Tibial artery (tissue), 4 donors: ENCODE results near the gene CRYL1.

ENCODE experiments used
- DNase-seq, 2 donors: peaks; one replicate each; pipeline ENCODE4 v3.0.0-alpha.2; 2019
- H3K27ac ChIP-seq, 2 donors: fragments of 200-600 bp; sonication (generic) in 1 of 2; 1 replicate in 1 of 2; 2 replicates in 1 of 2; pipeline ENCODE4 v1.5.1; 2018 to 2019; ENCODE audit warnings: mild to moderate bottlenecking in 1 of 2
- H3K27me3 ChIP-seq, 2 donors: fragments of 200-600 bp; sonication (generic) in 1 of 2; one replicate each; pipeline versions ENCODE4 v1.5.1 to v1.6.0; 2016 to 2019
- H3K36me3 ChIP-seq, 3 donors: fragments of 200-600 bp; sonication (generic) in 2 of 3; one replicate each; pipeline ENCODE4 v1.5.1; 2016 to 2019; ENCODE audit warnings: mild to moderate bottlenecking in 2 of 3
- H3K4me1 ChIP-seq, 4 donors: fragments of 200-600 bp; sonication (generic) in 2 of 4; 1 replicate in 3 of 4; 2 replicates in 1 of 4; pipeline ENCODE4 v1.5.1; 2016 to 2019
- H3K4me3 ChIP-seq, 2 donors: fragments of 200-600 bp; sonication (generic) in 1 of 2; 1 replicate in 1 of 2; 2 replicates in 1 of 2; pipeline ENCODE4 v1.5.1; 2018 to 2019; ENCODE audit warnings: mild to moderate bottlenecking in 2 of 2
- H3K9me3 ChIP-seq, 3 donors: fragments of 200-600 bp; sonication (generic) in 1 of 3; one replicate each; pipeline ENCODE4 v1.5.1; 2016 to 2019
- intact Hi-C: fragments of 100-400 bp; cut with DNase I; formaldehyde crosslinking; loops from one replicate; pipeline ENCODE4 v1.15.0; 2023; ENCODE audit warnings: low total_unique reads
- TF ChIP-seq, protein P1 (sequence below), 2 experiments: fragments of 200-600 bp in 1 of 2; fragments of 450-650 bp in 1 of 2; IDR thresholded peaks; one replicate each; pipeline ENCODE4 v1.5.1; 2017 to 2019; ENCODE audit warnings: antibody characterized with exemption in 2 of 2, mild to moderate bottlenecking in 1 of 2, moderate library complexity in 1 of 2

Gene CRYL1

DNA sequence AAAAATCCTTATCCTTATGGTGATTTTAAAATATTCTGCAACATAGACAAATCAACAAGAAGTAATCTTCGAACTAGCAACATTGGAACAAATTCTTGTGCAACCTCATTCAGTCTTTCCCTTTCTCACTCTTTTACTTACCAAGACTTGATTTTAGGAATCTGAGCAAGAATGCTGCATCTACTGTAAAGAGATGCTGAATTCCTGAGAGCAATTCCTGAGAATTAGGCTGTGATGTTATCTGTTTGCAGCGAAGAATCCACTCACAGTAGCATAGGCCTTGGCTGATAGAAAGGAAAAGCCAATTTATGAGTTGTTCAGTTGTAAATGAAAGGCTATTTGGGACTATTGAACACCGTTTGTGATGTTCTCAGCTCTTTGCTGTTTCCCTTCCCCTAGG lies 144.3 kb downstream of the CRYL1 start:
- intact Hi-C loops: no loop called here
- H3K4me3 ChIP-seq: no peak overlapping the region
- H3K27me3 ChIP-seq: no peaks in the 10 kb centered on the region
- H3K4me1 ChIP-seq: no peaks in the 10 kb centered on the region
- H3K36me3 ChIP-seq: no peaks in the 10 kb centered on the region
- no peak overlapping the region for H3K27ac ChIP-seq
- TF ChIP-seq, protein P1, sequence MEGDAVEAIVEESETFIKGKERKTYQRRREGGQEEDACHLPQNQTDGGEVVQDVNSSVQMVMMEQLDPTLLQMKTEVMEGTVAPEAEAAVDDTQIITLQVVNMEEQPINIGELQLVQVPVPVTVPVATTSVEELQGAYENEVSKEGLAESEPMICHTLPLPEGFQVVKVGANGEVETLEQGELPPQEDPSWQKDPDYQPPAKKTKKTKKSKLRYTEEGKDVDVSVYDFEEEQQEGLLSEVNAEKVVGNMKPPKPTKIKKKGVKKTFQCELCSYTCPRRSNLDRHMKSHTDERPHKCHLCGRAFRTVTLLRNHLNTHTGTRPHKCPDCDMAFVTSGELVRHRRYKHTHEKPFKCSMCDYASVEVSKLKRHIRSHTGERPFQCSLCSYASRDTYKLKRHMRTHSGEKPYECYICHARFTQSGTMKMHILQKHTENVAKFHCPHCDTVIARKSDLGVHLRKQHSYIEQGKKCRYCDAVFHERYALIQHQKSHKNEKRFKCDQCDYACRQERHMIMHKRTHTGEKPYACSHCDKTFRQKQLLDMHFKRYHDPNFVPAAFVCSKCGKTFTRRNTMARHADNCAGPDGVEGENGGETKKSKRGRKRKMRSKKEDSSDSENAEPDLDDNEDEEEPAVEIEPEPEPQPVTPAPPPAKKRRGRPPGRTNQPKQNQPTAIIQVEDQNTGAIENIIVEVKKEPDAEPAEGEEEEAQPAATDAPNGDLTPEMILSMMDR (IDR thresholded peaks at IDR 0.05): no peak
- no peaks in the 10 kb centered on the region for H3K9me3 ChIP-seq
- no peak for DNase-seq

DNA sequence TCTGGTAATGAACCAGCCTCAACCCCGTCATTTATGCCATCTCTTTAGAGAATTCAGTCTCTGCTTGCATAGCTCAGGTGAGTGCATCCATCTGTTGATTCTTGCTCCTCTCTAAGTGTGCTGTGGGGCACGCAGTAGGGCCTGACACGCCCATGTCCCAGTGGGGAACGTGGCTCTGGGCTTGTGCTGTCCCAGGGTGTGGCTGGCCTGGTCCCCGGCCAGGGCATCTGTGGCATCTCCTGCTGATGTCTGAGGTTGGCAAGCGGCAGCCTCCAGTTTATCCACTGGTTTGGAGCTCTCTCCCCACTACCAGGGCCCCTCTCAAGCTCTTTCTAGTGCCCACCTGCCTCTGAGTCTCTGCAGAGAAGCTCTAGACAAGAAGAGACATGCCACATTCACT lies 146.9 kb downstream of the CRYL1 start:
- Histone ChIP-seq H3K27me3 (no peaks in the 10 kb centered on the region), H3K4me3 (no peak overlapping the region), H3K4me1 (no peaks in the 10 kb centered on the region), H3K36me3 (no peaks in the 10 kb centered on the region), H3K9me3 (no peaks in the 10 kb centered on the region), H3K27ac (no peak overlapping the region)
- TF ChIP-seq, protein P1 (IDR thresholded peaks at IDR 0.05): no peak
- DNase-seq: no peak
- intact Hi-C loops: no loop called here

DNA sequence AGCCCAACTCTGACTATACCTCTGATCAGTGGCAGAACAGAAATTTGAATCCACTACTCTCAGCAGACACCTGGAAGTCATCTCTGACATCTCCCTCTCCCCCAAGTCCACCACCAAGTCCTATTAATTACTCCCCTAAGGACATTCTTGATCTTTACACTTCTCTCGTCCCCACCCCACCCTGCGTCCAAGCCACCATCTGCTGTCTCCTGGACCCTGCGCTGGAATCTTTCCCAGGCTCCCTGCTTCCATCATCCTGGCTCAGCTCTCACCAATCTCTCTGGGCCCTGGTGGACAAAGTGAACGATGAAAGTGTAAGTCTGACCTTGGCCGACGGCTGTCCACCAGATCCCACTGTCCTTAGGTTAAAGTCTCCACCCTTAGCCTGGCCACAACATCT lies 147.9 kb downstream of the CRYL1 start:
- no peak overlapping the region for H3K4me3 ChIP-seq
- H3K27ac ChIP-seq: no peak overlapping the region
- no peaks in the 10 kb centered on the region for H3K36me3 ChIP-seq
- intact Hi-C loops: no loop called here
- no peaks in the 10 kb centered on the region for H3K4me1 ChIP-seq
- no peak for DNase-seq
- no peaks in the 10 kb centered on the region for H3K27me3 ChIP-seq
- no peaks in the 10 kb centered on the region for H3K9me3 ChIP-seq
- TF ChIP-seq, protein P1 (IDR thresholded peaks at IDR 0.05): no peak

DNA sequence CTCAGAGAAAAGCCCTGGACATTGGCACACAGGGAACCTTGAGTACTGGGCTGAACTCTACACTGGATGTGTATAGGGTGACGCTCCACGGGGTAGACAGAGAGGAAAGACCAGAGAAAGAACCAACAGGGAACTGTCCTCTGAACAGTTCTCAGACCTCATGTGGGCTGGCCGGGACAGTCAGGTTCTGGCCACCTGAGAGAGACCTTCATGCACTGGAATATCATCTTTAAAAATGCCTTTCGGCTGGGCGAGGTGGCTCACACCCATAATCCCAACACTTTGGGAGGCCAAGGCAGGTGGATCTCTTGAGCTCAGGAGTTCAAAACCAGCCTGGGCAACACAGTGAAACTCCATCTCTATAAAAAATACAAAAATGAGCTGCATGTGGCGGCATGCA lies 149.8 kb downstream of the CRYL1 start:
- Histone ChIP-seq H3K27me3 (peaks cover 0 to 3% of the 10 kb centered on the region in 2 donors), H3K4me3 (no peak overlapping the region), H3K36me3 (no peaks in the 10 kb centered on the region), H3K27ac (no peak overlapping the region), H3K4me1 (no peaks in the 10 kb centered on the region), H3K9me3 (no peaks in the 10 kb centered on the region)
- intact Hi-C loops: no loop called here
- TF ChIP-seq, protein P1 (IDR thresholded peaks at IDR 0.05): no peak
- no peak for DNase-seq

DNA sequence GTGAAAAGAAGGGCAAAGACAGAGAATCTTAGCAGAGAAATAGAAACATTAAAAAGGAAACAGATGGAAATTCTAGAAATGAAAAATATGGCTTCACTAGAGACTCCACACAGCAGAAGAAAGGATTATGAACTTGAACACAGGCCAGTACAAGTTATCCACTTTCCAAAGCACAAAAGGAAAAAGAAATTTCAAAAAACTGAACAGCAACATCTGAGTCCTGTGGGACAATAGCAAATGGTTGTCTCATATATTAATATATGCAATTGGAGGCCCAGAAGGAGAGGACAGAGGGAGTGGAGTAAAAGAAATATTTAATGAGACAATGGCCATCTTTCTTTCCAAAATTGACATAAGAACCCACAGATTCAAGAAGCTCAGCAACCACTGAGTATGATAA lies 151.8 kb downstream of the CRYL1 start:
- peaks cover 0 to 3% of the 10 kb centered on the region in 2 donors for H3K27me3 ChIP-seq
- H3K4me1 ChIP-seq: no peaks in the 10 kb centered on the region
- H3K4me3 ChIP-seq: no peak overlapping the region
- H3K27ac ChIP-seq: no peak overlapping the region
- intact Hi-C loops: no loop called here
- DNase-seq: no peak
- H3K9me3 ChIP-seq: no peaks in the 10 kb centered on the region
- TF ChIP-seq, protein P1 (IDR thresholded peaks at IDR 0.05): no peak
- H3K36me3 ChIP-seq: no peaks in the 10 kb centered on the region

DNA sequence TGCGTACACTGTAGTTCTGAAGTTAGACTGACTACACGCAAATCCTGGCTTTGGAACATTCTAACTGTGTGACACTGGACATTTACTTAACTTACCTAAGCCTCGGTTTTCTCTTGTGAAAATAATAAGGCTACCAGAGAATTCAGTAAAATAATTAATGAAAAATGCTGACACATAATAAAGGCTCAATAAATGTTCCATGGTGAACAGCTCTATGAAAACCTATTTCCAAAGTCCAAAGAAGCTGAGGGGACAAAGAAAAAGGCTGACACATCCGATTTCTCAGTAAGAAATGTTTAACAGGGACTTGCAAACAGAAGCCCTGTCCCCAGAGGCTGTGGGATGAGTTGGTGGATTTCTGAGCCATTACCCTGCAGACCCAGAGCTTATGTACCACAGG lies 153.8 kb downstream of the CRYL1 start:
- DNase-seq: no peak
- TF ChIP-seq, protein P1 (IDR thresholded peaks at IDR 0.05): no peak
- Histone ChIP-seq H3K9me3 (no peaks in the 10 kb centered on the region), H3K27me3 (peaks cover 0 to 3% of the 10 kb centered on the region in 2 donors), H3K4me1 (no peaks in the 10 kb centered on the region), H3K4me3 (no peak overlapping the region), H3K36me3 (no peaks in the 10 kb centered on the region), H3K27ac (no peak overlapping the region)
- intact Hi-C loops: no loop called here
